Measurements from ENCODE around the gene PIK3CG. TPM values are rescaled to one million over a fixed set of nuclear protein-coding genes. Genes with fewer than 3 reads are reported as not detected.

PIK3CG gene
- total RNA-seq, 1 experiment from 2014 or later = 0.86 TPM

DNA sequence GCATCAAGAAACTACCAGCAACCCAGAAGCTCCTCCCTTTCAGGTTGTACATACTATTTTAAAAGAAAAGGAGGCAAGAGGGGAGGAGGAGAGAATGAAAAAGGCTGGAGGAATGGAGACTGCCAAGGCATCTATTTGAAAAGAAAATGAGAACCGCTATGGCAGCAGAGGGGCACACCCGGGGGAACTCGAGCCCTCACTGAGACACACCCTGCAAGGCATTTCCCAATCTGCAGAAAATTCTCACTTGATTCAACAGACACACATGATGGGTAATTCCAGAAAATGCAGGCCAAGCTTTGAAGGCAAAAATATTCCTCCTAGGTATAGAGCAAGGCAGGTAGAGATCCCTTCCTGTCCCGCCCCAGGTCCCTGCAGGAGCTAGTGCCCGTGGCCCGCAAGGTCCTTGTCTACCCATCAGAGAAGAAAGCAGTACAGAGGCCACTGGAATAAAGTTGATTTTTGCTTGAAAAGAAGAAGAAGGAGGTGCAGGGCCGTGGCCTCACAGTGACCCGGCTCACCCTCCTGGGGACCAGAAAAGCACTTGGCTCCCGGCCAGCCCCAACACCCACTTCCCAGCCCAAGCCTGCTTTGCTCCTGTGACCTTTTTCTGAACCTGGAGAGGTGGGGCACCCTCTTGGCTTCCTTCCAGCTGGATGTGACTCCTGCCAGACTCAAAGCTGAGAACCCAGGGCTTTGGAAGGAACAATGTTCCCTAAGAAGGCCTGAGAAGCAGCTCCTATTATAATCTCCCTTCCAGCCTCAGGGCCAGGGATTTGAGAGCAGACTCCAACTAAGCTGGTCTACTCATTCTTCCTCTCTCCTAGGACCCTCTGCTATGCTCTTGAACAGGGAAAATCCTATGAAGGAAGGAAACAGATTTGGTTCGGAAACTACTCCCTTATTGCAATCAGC lies 6.2 kb upstream of the PIK3CG start:
- peak; percentile 70 for DNase-seq (ENCODE audit: low read depth)

DNA sequence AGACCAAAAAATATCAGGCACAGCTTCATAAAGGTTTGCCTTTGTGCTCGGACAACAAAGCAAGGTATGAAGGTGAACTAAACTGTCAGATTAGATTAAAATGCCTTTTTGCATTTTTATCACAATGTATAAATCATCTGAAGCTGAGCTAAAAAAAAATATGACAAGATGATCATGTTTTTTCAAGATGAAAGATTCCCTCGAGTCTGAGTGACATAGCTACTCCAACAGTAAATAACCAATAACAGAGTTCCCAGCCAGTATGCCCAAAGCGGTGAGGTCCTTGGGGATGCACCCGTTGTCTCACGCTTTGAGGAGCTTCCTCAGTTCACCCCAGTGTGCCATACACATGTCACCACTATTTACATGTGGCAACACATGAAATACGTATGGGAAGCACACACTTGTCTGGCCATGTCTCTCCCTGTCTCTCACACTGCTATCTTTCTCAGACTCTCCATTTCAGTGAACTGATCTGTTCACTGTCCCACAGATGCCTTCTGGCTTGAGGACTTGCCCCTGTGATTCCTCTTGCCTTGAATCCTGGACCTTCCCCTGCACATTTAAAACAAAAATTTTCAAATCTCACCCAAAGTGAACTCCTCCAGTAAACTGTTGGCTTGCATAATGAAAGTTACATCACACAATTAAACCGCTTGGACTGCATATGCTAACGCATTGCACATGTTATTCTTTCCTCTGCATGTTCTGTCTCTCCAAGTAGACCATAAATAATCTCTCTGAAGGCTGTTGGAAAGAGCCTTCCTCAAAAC lies 2.6 kb upstream of the PIK3CG start:
- no peak for DNase-seq (ENCODE audit: low read depth)

DNA sequence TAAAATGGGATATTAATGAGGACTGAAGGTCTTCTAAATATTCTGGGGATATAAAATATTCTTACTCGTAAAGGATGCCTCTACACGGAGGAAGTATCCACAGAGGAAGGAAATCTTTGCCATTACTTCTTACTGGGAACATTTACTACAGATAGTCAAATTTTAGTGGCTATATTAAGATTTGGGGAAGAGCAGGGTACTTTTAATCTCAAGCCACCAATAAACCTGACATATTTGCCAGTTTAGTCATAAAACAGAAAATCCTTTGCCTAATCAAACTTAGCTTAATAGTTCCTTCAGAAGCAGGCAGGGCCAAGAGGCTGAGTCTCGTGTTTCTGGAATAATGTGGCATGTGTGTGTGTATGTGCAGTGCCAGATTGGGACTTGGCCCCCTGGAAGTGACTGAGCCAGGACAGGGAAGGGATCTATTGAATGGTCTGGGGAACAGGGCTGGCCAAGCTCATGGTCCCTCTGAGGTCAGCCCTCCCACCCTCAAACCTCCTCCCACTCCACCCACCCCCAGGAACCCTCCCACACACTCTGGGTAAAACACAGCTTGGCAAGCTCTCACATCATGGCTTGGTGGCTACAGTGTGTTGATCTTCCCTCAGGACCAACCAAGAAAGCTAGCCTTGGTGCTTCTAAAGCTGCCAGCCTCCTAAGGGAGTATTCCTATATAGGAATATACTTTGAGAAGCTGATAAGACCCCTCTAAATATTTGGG lies 1.6 kb upstream of the PIK3CG start:
- no peak for DNase-seq (ENCODE audit: low read depth)

DNA sequence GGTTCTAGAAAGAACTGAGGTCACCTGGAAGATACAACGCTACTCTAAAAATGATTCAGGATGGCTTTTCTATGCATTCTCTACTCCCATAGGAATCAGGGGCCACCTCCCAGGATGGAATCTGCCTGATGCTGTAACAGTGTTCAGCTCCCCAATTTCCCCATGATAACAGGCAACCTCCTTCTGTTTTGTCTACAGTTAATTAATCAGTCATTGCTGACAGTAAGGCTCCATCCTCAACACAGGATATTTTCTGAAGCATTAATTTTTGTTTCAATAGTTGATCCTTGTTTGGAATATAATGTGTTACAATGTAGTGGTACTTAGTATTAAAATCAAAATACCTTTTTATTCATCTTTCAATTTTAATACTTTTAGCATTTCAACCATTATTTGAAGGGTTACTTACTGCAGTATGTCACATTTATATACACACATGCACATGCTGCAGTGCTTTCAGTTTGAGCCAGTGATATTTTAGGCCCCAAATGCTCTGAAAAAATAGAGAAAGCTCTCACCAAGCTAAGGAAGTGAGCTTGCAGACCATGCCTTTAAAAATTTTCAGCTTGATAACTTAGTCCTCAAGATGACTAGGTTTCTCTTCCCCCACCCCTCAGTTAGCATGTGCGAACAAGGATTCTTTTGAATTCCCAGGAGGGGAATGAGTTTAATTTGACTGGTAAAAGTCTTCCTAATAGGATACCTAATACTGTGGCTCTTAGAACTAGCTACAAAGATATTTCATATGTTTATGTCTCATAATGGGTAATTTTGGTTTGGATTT lies 592 bp upstream of the PIK3CG start:
- DNase-seq (ENCODE audit: low read depth) = no peak

DNA sequence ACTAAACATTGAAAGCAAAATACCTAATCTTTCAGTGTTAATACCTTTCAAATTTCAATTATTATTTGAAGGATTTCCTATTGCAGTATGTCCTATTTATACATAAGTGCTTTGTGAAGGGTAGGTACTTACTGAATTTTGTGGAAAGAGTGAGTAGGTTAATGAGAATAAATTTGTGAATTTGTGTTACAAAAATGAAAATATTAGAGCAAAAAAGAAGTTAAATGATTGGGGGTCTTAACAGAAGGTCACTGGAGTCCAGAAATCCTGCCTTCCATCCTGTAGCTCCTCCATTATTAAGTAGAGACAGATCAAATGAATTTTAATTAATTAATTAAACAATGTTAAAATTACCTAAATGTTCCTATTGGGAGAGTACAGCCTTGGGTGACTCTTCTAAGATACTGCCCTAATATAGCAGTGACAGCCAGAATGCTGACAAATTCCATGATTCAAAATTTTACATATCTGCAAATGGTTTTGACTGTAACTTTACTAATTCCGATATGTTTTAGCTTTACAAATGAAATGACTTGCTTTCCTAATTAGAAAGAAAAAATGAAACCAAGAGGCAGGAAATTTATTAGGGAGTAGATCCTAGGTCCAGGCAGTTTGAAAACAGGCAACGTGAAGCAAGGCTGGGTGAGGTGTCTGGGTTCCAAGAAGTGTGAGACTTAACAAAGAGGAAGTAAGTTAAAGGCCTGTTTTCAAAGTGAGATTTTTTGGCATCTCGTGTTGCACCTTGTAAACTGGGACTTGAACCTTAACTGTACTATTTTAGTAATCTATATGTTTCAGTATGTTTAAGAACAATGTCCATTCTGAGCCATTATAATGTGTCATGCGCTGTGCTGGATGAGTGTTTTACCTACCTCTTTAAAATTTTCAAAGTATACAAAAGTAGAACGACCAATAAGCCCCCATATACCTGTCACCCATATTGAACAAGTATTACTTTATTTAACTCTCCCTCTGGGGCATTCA lies 1.5 kb downstream of the PIK3CG start:
- DNase-seq (ENCODE audit: low read depth) = no peak

DNA sequence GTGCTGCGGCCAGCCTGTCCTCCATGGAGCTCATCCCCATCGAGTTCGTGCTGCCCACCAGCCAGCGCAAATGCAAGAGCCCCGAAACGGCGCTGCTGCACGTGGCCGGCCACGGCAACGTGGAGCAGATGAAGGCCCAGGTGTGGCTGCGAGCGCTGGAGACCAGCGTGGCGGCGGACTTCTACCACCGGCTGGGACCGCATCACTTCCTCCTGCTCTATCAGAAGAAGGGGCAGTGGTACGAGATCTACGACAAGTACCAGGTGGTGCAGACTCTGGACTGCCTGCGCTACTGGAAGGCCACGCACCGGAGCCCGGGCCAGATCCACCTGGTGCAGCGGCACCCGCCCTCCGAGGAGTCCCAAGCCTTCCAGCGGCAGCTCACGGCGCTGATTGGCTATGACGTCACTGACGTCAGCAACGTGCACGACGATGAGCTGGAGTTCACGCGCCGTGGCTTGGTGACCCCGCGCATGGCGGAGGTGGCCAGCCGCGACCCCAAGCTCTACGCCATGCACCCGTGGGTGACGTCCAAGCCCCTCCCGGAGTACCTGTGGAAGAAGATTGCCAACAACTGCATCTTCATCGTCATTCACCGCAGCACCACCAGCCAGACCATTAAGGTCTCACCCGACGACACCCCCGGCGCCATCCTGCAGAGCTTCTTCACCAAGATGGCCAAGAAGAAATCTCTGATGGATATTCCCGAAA lies 2.7 kb downstream of the PIK3CG start:
- no peak for DNase-seq (ENCODE audit: low read depth)

DNA sequence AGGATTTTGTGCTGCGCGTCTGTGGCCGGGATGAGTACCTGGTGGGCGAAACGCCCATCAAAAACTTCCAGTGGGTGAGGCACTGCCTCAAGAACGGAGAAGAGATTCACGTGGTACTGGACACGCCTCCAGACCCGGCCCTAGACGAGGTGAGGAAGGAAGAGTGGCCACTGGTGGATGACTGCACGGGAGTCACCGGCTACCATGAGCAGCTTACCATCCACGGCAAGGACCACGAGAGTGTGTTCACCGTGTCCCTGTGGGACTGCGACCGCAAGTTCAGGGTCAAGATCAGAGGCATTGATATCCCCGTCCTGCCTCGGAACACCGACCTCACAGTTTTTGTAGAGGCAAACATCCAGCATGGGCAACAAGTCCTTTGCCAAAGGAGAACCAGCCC lies 3.3 kb downstream of the PIK3CG start:
- DNase-seq (ENCODE audit: low read depth) = no peak

DNA sequence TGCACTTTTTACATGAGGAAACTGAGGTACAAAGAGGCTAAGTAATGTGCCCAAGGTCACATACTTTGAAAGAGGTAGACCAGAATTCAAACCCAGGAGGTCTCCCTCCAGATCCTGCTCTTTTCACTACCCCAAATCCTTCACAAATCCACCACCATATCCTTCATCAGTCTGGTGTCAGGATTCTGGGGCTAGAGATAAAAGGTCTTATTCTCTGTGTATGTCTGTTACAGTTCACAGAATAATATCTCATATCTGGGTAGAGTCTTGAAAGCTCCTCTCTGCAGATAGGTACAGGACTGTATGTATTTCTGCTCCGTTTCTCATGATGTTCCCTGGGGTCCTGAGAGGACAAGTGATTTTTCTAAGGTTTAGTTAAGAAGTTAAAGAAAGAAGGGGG lies 4.9 kb downstream of the PIK3CG start:
- DNase-seq (ENCODE audit: low read depth) = no peak

DNA sequence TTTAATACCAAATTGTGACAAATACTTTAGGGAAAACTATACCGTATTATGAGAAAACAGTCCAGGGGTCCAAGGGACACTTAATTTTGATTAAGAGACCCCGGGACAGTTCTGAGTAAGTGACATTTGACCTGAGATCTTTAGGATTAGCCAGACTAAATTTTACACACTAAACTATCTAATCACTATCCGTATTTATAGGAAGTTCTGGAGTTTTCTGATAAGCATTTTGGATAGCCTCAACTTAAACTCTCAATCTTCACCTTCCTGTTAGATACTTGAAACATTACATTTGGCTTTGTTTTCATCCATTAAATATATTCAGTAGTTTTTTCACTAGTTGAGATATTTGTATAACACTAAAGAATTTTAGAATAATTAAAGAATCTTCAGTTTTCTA lies 5.4 kb downstream of the PIK3CG start:
- DNase-seq (ENCODE audit: low read depth) = no peak

DNA sequence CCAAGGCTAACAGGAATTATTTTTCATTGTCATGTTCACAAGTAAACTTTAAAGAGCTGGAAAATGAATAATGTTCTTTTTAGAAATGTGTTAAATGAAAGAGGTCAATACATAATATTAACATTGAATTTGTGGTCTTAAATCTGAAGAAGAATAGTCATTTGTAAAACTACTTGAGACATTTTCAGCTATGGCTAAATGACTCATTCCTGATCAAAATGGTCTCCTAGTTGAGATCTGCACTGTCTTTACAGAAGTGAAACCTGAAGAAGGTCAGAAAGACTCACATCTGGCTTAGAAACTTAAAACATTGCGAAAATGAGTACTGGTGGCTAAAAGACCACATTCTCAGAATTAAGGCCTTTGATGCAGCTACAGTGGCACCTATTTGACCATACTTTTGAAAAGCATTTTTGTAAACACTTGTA lies 5.9 kb downstream of the PIK3CG start:
- no peak for DNase-seq (ENCODE audit: low read depth)

DNA sequence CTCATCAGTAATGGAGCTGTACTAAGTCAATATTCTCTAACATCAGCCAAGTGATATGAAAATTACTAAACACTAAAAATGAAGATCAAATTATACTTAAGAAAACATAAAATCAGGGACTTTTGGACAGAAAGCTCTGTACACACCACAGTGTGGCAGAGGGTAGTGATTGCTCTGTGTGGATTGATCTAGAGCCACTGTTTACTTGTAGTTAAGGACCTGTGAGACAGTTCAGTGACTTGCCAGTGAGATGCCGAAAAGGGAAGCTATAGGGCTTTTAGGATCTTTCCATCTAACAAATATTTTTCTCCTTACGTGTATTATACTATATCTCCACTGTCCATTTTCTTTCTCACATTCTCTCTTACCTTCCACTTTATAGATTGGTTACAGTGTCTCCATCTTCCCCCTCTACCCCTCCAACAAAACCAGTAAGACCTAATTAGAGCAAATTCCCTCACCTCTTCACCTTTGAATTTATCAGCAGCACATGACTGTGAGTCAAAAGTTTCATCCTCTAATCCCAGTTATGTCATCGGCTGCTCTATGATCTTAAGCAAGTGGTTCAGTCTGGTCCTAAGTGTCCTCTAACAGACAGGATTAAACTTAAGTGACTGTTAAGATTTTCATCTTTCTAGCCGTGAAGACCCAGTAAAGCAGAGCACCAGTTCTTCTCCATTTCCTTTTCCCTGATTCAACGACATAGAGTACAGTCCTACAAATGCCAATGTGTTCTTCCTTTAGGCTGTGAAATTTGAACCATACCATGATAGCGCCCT lies 6.9 kb downstream of the PIK3CG start:
- DNase-seq (ENCODE audit: low read depth) = no peak

DNA sequence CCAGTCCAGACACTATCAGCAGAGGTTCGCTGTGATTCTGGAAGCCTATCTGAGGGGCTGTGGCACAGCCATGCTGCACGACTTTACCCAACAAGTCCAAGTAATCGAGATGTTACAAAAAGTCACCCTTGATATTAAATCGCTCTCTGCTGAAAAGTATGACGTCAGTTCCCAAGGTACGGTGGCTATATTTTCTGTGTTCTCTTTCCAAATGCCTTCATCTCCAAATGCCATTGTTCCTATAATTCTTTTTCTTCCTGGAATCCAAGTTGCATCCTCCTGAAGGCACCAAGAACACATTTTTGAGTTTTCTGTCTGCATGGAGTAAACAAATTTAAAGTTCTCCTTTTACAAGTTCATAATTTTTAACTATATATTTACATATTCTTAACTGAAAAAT lies 7.7 kb downstream of the PIK3CG start:
- no peak for DNase-seq (ENCODE audit: low read depth)

DNA sequence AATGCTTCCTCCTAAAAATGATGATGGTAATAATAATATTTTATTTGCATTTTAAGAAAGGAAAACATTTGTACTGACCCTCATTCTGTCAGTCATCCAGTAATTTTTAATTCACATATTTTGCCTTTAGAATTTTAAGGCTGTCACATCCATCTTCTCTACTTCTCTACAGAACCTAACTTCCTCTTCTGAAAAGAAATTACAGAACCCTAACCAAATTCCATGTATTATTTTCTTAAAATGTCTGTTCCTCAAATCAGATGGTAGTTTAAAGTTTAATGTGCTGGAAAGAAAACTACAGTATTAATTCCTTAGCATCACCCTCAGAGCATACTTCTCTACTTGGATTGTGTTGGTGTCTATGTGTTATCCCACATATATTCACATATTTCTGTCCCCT lies 9.0 kb downstream of the PIK3CG start:
- DNase-seq (ENCODE audit: low read depth) = no peak

DNA sequence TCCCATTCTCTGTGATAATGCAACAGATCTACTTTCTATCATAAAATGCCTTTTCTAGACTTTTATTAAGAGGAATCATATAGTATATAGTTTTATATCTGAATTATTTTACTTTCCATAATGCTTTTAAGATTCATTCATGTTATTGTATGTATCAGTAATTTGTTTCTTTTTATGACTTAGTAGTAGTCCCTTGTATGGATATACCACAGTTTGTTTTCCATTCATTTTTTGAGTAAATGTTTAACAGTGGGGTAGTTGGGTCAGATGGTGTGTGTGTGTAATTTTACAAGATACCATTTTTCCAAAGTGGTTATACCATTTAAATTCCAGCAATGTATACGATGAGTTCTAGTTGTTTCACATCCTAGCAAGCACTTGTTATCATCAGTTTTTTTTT lies 10.4 kb downstream of the PIK3CG start:
- no peak for DNase-seq (ENCODE audit: low read depth)

DNA sequence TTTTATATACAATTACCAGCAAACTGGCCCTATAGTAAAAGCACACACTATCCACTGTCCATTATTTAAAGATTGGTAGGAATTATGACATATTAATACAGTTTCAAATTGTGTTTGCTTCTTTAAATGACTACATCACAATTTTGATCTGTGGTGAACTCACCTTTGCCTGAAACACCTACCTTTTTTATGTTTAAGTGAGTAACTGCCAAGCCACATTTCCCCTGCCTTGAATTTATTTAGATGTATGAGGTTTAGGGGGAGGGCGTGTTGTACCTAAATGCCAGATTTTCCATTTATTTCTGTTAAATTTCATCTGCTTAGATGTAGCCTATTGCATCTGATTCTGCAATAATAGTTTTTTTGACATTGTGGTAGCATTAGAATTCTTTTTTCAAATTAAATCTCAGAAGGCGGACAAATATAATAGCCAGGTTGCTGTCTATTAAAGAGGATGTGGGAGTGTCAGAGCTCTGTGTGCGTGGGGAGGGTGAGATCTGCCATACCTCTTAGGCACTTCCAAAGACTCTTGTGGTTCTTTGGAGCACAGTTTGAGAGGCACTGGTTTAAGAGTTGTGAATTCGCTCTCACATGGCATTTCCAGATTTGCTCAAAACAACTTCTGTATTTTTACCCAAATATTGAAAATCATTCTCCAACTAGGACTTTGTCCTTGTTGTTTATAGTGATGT lies 13.8 kb downstream of the PIK3CG start:
- no peak for DNase-seq (ENCODE audit: low read depth)

DNA sequence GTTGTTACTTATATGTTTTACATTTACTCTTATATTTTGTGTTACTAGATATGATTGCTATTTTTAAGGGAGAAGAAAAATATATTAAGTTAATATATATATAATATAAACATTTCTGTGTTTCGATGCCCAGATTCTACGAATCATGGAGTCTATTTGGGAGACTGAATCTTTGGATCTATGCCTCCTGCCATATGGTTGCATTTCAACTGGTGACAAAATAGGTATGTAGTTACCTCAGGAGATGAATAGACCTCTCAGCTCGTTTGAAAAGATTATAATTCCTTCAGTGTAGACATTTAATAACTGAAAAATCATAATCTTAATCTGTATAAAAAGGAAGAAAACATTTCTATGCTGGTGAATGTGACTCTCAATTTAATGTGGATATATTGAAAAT lies 16.9 kb downstream of the PIK3CG start:
- DNase-seq (ENCODE audit: low read depth) = no peak

DNA sequence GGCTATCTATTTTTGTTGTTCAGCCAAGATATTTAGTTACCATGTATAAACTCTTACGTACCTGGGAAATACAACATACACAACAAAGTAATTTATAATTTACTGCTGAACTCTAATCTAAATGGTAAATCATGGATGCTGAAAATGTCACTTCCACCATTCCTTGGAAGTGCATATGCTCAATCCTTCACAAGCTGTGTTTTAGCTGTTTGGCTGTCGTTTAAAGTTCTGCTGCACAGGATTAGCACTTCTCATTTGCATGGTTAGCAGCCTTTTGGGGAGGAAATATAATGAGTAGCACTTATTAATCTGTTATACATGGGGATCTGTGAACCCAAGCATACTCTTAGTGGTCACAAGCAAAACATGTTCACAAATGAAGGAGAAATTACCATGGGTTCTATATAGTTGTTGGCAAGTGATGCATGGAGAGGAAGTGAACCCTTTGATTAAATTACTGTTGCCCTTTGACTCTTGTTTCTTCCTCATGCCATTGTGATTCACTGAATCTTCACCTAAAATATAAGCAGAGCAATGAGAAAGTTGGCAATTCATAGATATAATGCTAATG lies 18.5 kb downstream of the PIK3CG start:
- DNase-seq (ENCODE audit: low read depth) = no peak

DNA sequence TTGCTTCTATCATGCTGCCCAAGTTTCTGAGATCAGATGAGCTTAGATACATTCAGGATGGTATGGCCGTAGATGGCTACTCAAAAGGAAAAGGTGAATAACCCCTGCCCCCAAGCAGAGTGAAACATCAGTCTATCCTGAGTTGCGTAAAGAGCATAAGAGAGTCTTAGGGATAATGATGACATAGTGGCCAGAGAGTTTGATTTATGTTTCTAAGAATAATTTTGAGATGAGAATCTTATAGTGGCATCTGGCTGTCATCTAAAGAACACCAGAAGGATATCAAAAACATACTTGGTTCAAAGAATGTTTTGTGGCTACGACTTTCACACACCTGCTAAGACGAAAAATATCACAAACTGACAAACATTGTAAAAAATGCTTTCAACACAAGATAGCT lies 20.6 kb downstream of the PIK3CG start:
- no peak for DNase-seq (ENCODE audit: low read depth)

Measured in Daoy (cell line).